ENCODE data around the gene RALGPS1. TPM values are rescaled to one million over a fixed set of nuclear protein-coding genes. Genes with fewer than 3 reads are reported as not detected.

Gene RALGPS1
- total RNA-seq, 1 experiment from 2014 or later: 18.6 TPM

GRCh38 chr9:126980231-126980630, 65.6 kb downstream of the RALGPS1 start:
- H3K9me3 Mint-ChIP-seq: 0 out of 5 replicates have a peak, but pooled peaks cover 0 to 2% of the 10 kb centered on the region in 2 experiments
- TF ChIP-seq, protein P1, sequence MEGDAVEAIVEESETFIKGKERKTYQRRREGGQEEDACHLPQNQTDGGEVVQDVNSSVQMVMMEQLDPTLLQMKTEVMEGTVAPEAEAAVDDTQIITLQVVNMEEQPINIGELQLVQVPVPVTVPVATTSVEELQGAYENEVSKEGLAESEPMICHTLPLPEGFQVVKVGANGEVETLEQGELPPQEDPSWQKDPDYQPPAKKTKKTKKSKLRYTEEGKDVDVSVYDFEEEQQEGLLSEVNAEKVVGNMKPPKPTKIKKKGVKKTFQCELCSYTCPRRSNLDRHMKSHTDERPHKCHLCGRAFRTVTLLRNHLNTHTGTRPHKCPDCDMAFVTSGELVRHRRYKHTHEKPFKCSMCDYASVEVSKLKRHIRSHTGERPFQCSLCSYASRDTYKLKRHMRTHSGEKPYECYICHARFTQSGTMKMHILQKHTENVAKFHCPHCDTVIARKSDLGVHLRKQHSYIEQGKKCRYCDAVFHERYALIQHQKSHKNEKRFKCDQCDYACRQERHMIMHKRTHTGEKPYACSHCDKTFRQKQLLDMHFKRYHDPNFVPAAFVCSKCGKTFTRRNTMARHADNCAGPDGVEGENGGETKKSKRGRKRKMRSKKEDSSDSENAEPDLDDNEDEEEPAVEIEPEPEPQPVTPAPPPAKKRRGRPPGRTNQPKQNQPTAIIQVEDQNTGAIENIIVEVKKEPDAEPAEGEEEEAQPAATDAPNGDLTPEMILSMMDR (conservative IDR thresholded peaks at IDR 0.05): no peak

More at GRCh38 chr9:126980231-126980630, 65.6 kb downstream of the RALGPS1 start:
- no peaks in the 10 kb centered on the region for H3K79me2 ChIP-seq (ENCODE audit: insufficient read depth, low read length)
- no peak overlapping the region for H4K91ac ChIP-seq (ENCODE audit: insufficient read length, low read depth, low read length)
- no peak overlapping the region for H3K27ac Mint-ChIP-seq
- peaks cover 0 to 2% (median 0%) of the 10 kb centered on the region in 3 experiments; a peak in 2 of 7 replicates for H3K36me3 Mint-ChIP-seq (ENCODE audit: insufficient read depth in 1 of 3, low read depth in 3 of 3)
- no peaks in the 10 kb centered on the region for H3K4me1 ChIP-seq (ENCODE audit: insufficient read depth, low read length)
- no peaks in the 10 kb centered on the region for H3K23me2 ChIP-seq (ENCODE audit: insufficient read length, low read depth, low read length, poor library complexity, severe bottlenecking)
- no peaks in the 10 kb centered on the region for H3K79me1 ChIP-seq (ENCODE audit: insufficient read depth, low read depth, low read length, poor library complexity, severe bottlenecking)
- no peak overlapping the region for H2BK20ac ChIP-seq (ENCODE audit: low read depth, low read length, poor library complexity, severe bottlenecking)
- H3K4ac ChIP-seq (ENCODE audit: low read depth, low read length): no peak overlapping the region
- H3K27me3 Mint-ChIP-seq (ENCODE audit: low read depth): no peaks in the 10 kb centered on the region
- no peak overlapping the region for H4K8ac ChIP-seq (replicated peaks; ENCODE audit: insufficient read length, low read depth, low read length)
- H2AFZ ChIP-seq (ENCODE audit: low read length): no peak overlapping the region
- no peak overlapping the region for H3K4me2 ChIP-seq (ENCODE audit: insufficient read depth, insufficient read length, low read length)
- no peak overlapping the region for H3T11ph ChIP-seq (ENCODE audit: low read length)
- no peaks in the 10 kb centered on the region for H3K9me3 ChIP-seq (ENCODE audit: control insufficient read depth, low read depth, low read length)
- 0 out of 4 replicates have a peak, but pooled peaks cover 3% of the 10 kb centered on the region in 2 experiments for H3K4me1 Mint-ChIP-seq
- H3K27ac ChIP-seq (ENCODE audit: insufficient read length, low read depth, low read length): no peak overlapping the region
- H2BK120ac ChIP-seq (ENCODE audit: low read depth, low read length, poor library complexity, severe bottlenecking): no peak overlapping the region
- H3K4me3 Mint-ChIP-seq: no peak overlapping the region
- H2AK5ac ChIP-seq (ENCODE audit: insufficient read length, low read length): no peak overlapping the region
- H3K9ac ChIP-seq (ENCODE audit: extremely low read depth, insufficient read length, low read length): no peak overlapping the region
- H2BK5ac ChIP-seq (ENCODE audit: insufficient read length, low read length): no peak overlapping the region
- no peak overlapping the region for H3K14ac ChIP-seq (ENCODE audit: insufficient read depth, low read length)
- H3K56ac ChIP-seq (ENCODE audit: insufficient read length, low read depth, low read length): no peak overlapping the region
- no peak overlapping the region for H2BK15ac ChIP-seq (ENCODE audit: low read depth, low read length)
- H3K23ac ChIP-seq (ENCODE audit: insufficient read length, low read depth, low read length): no peak overlapping the region
- no peak overlapping the region for H4K5ac ChIP-seq (ENCODE audit: insufficient read length, low read depth, low read length)
- H4K20me1 ChIP-seq (ENCODE audit: control insufficient read depth, insufficient read depth, insufficient read length): no peaks in the 10 kb centered on the region
- H2BK12ac ChIP-seq (ENCODE audit: insufficient read length, low read depth, low read length): no peak overlapping the region
- no peaks in the 10 kb centered on the region for H3K27me3 ChIP-seq (ENCODE audit: insufficient read depth, low read length)
- DNase-seq: no peak
- no peak overlapping the region for H3K18ac ChIP-seq (ENCODE audit: insufficient read length, low read depth, low read length)

Measured in H9 (cell line).